ENCODE data around the gene SPEF1.

SPEF1 gene

GRCh38 chr20:3775457-3776108, 5.7 kb downstream of the SPEF1 start:
- H3K4me3 ChIP-seq, result no peak overlapping the region
- H3K27ac ChIP-seq, result no peak overlapping the region
- no peak for DNase-seq
- intact Hi-C loops (cut with DNase I; ENCODE audit: low total_unique reads), result loop anchor here (5.0 kb wide), 1 partner anchor 98 kb away; no protein-coding TSS in a partner anchor
- H3K9me3 ChIP-seq, result no peaks in the 10 kb centered on the region
- no peaks in the 10 kb centered on the region for H3K36me3 ChIP-seq
- H3K4me1 ChIP-seq, result peaks cover 0 to 20% (median 16%) of the 10 kb centered on the region in 4 donors
- no peak for TF ChIP-seq CTCF (IDR thresholded peaks at IDR 0.05)
- no peaks in the 10 kb centered on the region for H3K27me3 ChIP-seq

DNA sequence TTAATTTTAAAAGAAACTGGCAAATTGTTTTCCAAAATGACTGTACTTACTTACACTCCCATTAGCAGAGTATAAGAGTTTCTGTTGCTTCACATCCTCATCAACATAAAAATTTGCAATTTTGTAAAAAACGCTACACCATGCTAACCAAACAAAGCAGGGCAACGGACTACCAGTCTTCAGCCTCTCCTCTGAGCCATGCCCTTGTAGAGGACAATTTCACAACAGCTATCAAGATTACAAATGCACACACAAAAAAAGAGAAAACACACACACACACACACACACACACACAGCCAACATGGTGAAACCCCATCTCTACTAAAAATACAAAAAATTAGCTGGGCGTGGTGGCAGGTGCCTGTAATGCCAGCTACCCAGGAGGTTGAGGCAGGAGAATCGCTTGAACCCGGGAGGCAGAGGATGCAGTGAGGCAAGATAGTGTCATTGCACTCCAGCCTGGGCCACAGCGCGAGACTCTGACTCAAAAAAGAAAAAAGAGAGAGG, 9.6 kb downstream of the SPEF1 start:
- no peak for DNase-seq
- intact Hi-C loops (cut with DNase I; ENCODE audit: low total_unique reads), result no loop called here
- H3K27me3 ChIP-seq, result no peaks in the 10 kb centered on the region
- peaks cover 0 to 21% (median 15%) of the 10 kb centered on the region in 4 donors for H3K4me1 ChIP-seq
- TF ChIP-seq CTCF (IDR thresholded peaks at IDR 0.05), result no peak
- H3K27ac ChIP-seq, result no peak overlapping the region
- H3K4me3 ChIP-seq, result no peak overlapping the region
- H3K36me3 ChIP-seq, result no peaks in the 10 kb centered on the region
- H3K9me3 ChIP-seq, result no peaks in the 10 kb centered on the region

DNA sequence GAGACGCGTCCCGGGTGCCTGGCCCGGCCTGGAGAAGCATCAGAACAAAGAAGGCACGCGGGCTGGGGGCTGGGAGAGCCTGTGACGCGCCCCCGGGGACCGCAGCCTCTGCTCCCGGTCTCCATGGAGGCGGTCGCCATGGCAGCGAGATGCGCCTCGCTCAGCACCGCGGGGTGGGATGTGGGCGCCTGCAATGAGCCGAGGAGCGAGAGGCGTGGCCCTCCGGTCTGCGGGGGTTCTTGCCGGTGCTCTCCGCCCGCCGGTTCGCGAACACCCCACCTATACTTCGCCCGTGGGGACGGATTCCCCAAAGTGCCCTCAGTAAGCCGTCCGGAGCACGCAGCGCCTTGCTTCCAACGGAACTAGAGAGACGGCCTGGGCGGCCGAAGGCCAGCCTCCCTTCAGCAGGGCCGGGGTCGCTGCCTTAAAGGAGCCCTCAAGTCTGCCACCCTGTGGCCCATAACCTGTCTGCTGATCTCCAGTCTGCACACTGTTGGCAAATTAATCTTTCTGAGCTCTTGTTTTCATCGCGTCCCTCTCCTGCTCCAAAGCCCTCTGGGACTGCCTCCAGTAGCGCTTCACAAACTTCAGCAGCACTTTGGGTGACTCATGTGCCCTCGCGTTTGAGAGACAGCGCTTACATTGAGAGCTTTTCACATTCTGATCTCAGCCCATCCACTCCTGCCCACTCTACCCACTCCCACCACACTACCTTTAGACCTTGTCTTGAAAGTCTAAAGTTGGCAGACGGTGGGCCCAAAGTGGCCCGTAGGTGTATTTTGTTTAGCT, 12.7 kb downstream of the SPEF1 start:
- Histone ChIP-seq H3K9me3 (no peaks in the 10 kb centered on the region), H3K36me3 (no peaks in the 10 kb centered on the region), H3K27ac (peak overlapping the region; percentile 93 to 96), H3K4me3 (peak overlapping the region; percentile 74 to 81), H3K4me1 (peaks cover 0 to 22% (median 19%) of the 10 kb centered on the region in 4 donors), H3K27me3 (no peaks in the 10 kb centered on the region)
- peak; percentile 70 to 87 for DNase-seq
- intact Hi-C loops (cut with DNase I; ENCODE audit: low total_unique reads), result no loop called here
- peak; percentile 35 to 38 for TF ChIP-seq CTCF (IDR thresholded peaks at IDR 0.05)

- Histone ChIP-seq H3K27ac (peak within 1 kb of the TSS; percentile 93 to 96), H3K4me1 (peaks cover 0 to 22% (median 19%) of the 10 kb centered on the region in 4 donors), H3K36me3 (no peaks in the 10 kb centered on the region), H3K4me3 (peak within 1 kb of the TSS; percentile 74 to 81), H3K27me3 (no peaks in the 10 kb centered on the region), H3K9me3 (no peaks in the 10 kb centered on the region)
- TF ChIP-seq CTCF (IDR thresholded peaks at IDR 0.05), result peak in 1 of 2 experiments; percentile 9
- intact Hi-C loops (cut with DNase I; ENCODE audit: low total_unique reads), result loop anchor here (2.0 kb wide), 1 partner anchor 13 kb away; the partner anchor contains the start of gene SPEF1
- DNase-seq, result peak; percentile 98 to 100
These were observed 13.6 kb downstream of the SPEF1 start, which contains the start of gene ADISSP for GRCh38 chr20:3767427-3768341. ADISSP (minus strand) TSS chr20:3767753; CDS start chr20:3760100, 7,653 bp downstream.

DNA sequence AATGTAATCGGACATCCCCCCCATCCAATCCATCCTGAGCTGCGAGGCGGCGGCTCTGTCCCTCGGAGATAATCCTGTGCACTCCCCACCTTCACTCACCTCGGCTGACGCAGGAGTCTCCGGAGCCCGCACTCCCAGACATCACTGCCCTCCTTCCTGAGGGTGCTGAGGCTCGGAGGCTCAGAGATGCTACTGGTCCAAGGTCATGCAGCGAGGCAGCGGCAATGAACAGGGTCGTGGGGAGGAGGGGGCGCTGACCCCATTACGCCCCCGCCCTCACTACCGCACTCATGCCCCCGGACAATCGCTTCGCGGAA, 14.2 kb downstream of the SPEF1 start:
- peak overlapping the region; percentile 74 to 81 for H3K4me3 ChIP-seq
- no peaks in the 10 kb centered on the region for H3K27me3 ChIP-seq
- intact Hi-C loops (cut with DNase I; ENCODE audit: low total_unique reads), result loop anchor here (2.0 kb wide), 1 partner anchor 14 kb away; the partner anchor contains the start of gene SPEF1
- no peaks in the 10 kb centered on the region for H3K36me3 ChIP-seq
- peak in 1 of 2 donors; percentile 71 for DNase-seq
- peak overlapping the region; percentile 43 to 96 for H3K27ac ChIP-seq
- no peaks in the 10 kb centered on the region for H3K9me3 ChIP-seq
- no peak for TF ChIP-seq CTCF (IDR thresholded peaks at IDR 0.05)
- peaks cover 0 to 22% (median 19%) of the 10 kb centered on the region in 4 donors for H3K4me1 ChIP-seq

All from tibial artery (tissue), 4 donors.